PC-3 (cell line): ENCODE results near the gene ADGRG6.

ENCODE experiments used
- EZH2 ChIP-seq: fragments of 300-600 bp; sonication (generic); IDR thresholded peaks from one replicate; pipeline ENCODE4 v1.6.1; 2017; ENCODE audit warnings: antibody characterized with exemption, mild to moderate bottlenecking, low read length; ENCODE audit not compliant: unreplicated experiment
- TF ChIP-seq, protein P1 (sequence below): fragments of 300-600 bp; sonication (generic); conservative IDR thresholded peaks from 2 replicates; pipeline ENCODE4 v1.5.1; 2017; ENCODE audit warnings: antibody characterized with exemption, low read depth, mild to moderate bottlenecking, low read length

- TF ChIP-seq, protein P1, sequence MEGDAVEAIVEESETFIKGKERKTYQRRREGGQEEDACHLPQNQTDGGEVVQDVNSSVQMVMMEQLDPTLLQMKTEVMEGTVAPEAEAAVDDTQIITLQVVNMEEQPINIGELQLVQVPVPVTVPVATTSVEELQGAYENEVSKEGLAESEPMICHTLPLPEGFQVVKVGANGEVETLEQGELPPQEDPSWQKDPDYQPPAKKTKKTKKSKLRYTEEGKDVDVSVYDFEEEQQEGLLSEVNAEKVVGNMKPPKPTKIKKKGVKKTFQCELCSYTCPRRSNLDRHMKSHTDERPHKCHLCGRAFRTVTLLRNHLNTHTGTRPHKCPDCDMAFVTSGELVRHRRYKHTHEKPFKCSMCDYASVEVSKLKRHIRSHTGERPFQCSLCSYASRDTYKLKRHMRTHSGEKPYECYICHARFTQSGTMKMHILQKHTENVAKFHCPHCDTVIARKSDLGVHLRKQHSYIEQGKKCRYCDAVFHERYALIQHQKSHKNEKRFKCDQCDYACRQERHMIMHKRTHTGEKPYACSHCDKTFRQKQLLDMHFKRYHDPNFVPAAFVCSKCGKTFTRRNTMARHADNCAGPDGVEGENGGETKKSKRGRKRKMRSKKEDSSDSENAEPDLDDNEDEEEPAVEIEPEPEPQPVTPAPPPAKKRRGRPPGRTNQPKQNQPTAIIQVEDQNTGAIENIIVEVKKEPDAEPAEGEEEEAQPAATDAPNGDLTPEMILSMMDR: no peak
- TF ChIP-seq EZH2: no peak
Measured at GRCh38 chr6:142420802-142421201, 119.0 kb downstream of the ADGRG6 start.
